Ovary (tissue), 9 donors: Measurements from ENCODE around the gene DYNC2LI1. TPM values are rescaled to one million over a fixed set of nuclear protein-coding genes. Genes with fewer than 3 reads are reported as not detected.

Experiments used
- DNase-seq, 5 donors: peaks; one replicate each; pipeline ENCODE4 v3.0.0-alpha.2; 2019 to 2020
- H3K27ac ChIP-seq, 2 donors: fragments of 200-600 bp; one replicate each; pipeline versions ENCODE4 v1.5.1 to v1.8.0; 2019 to 2022
- H3K27me3 ChIP-seq: fragments of 200-600 bp; one replicate; pipeline ENCODE4 v1.8.0; 2022
- H3K36me3 ChIP-seq: fragments of 200-600 bp; sonication (generic); one replicate; pipeline ENCODE4 v1.5.1; 2019
- H3K4me1 ChIP-seq: one replicate; pipeline ENCODE4 v1.8.1; 2013; ENCODE audit warnings: mild to moderate bottlenecking, moderate library complexity; ENCODE audit not compliant: insufficient read depth
- H3K4me3 ChIP-seq: fragments of 200-600 bp; sonication (generic); one replicate; pipeline ENCODE4 v1.5.1; 2017
- H3K9me3 ChIP-seq, 2 donors: fragments of 200-600 bp in 1 of 2; sonication (generic) in 1 of 2; one replicate each; pipeline versions ENCODE4 v1.5.1 to v1.8.1; 2013 to 2019; ENCODE audit warnings: mild to moderate bottlenecking in 1 of 2, moderate library complexity in 1 of 2
- EP300 ChIP-seq: sonication (generic); formaldehyde crosslinking; IDR thresholded peaks from one replicate; pipeline ENCODE4 v1.6.1; 2017; ENCODE audit warnings: antibody characterized with exemption
- POLR2A ChIP-seq: fragments of 450-650 bp; IDR thresholded peaks from one replicate; pipeline ENCODE4 v1.6.1; 2017; ENCODE audit warnings: antibody characterized with exemption, mild to moderate bottlenecking, moderate library complexity
- WGBS, 3 donors: extraction: QIAGEN DNeasy Blood & Tissue Kit in 1 of 3; methylation state at CpG; one replicate each; pipeline versions ENCODE4 v1.1.5 to v1.1.7; 2013 to 2017; 5-methylcytosine and 5-hydroxymethylcytosine counted together
- intact Hi-C, 4 donors: fragments of 100-400 bp; cut with DNase I; formaldehyde crosslinking; loops; one replicate each; pipeline versions ENCODE4 v1.11.0 to v1.15.1; 2022 to 2023
- polyA plus RNA-seq, 2 donors: library from polyadenylated mRNA; stranded (reverse); fragments of 200-250 nt in 1 of 2; fragments of 350-450 nt in 1 of 2; fragmentation: Illumina TruSeq in 1 of 2; extraction: RNeasy Lipid Tissue Mini Kit (QIAGEN cat#74804) in 1 of 2; gene quantifications; one replicate each; pipeline ENCODE4 v1.2.3, GENCODE V29; 2013 to 2014
- small RNA-seq: library from RNA; depleted of rRNA; stranded (forward); fragments of <200 nt; gene quantifications from one replicate; pipeline ENCODE3, GENCODE V24; 2016
- total RNA-seq, 7 donors: library from RNA; depleted of rRNA in 2 of 7; stranded (reverse); fragments of >200 nt in 2 of 7; fragmentation: NEBNext Ultra II Directional in 3 of 7; extraction: Animal tissue kit (Norgen Biotek cat#: 25700) in 3 of 7; gene quantifications; one replicate each; pipeline versions ENCODE4 v1.1.0 to v1.2.4, GENCODE V29; 2016 to 2023
- TF ChIP-seq, protein P1 (sequence below), 3 donors: fragments of 450-650 bp in 2 of 3; fragments of 200-600 bp in 1 of 3; IDR thresholded peaks; one replicate each; pipeline versions ENCODE4 v1.5.1 to v1.8.0; 2016 to 2022; ENCODE audit warnings: antibody characterized with exemption in 3 of 3, mild to moderate bottlenecking in 1 of 3
- donor health status: DM: no; HTN: no; CAD: no; lungs with moderate emphysema.
- donor health status: DM: no; HTN: no; CAD: no.
- donor health status: Bipolar disorder and iron deficiency.
- donor health status: DM: yes; HTN: yes; CAD: no.
- donor health status: DM: no; HTN: no; CAD: no.
- donor health status: DM: yes; HTN: yes; CAD: no.

The DYNC2LI1 gene
- total and polyA plus RNA-seq, 9 donors, result 18.1 to 54.3 (median 31.6) TPM

DNA sequence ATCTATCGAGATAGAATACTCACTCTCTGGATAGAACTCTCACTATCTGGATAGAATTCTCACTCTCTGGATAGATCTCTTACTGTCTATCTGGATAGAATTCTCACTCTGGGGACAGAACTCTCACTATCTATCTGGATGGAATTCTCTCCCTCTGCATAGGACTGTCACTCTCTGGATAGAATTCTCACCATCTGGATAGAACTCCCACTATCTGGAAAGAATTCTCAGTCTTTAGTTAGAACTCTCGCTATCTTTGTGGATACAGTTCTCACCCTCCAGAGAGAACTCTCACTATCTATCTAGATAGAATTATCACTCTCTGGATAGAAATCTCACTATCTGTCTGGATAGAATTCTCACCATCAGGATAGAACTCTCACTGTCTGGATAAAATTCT, 81.5 kb downstream of the DYNC2LI1 start:
- intact Hi-C loops, result no loop called here
- Histone ChIP-seq H3K4me3 (no peak overlapping the region), H3K27me3 (no peaks in the 10 kb centered on the region)

More for the DNA sequence above, 81.5 kb downstream of the DYNC2LI1 start:
- Histone ChIP-seq H3K9me3 (no peaks in the 10 kb centered on the region), H3K4me1 (no peaks in the 10 kb centered on the region), H3K27ac (no peak overlapping the region), H3K36me3 (no peaks in the 10 kb centered on the region)
- no peak for TF ChIP-seq EP300
- TF ChIP-seq POLR2A, result no peak
- TF ChIP-seq, protein P1, sequence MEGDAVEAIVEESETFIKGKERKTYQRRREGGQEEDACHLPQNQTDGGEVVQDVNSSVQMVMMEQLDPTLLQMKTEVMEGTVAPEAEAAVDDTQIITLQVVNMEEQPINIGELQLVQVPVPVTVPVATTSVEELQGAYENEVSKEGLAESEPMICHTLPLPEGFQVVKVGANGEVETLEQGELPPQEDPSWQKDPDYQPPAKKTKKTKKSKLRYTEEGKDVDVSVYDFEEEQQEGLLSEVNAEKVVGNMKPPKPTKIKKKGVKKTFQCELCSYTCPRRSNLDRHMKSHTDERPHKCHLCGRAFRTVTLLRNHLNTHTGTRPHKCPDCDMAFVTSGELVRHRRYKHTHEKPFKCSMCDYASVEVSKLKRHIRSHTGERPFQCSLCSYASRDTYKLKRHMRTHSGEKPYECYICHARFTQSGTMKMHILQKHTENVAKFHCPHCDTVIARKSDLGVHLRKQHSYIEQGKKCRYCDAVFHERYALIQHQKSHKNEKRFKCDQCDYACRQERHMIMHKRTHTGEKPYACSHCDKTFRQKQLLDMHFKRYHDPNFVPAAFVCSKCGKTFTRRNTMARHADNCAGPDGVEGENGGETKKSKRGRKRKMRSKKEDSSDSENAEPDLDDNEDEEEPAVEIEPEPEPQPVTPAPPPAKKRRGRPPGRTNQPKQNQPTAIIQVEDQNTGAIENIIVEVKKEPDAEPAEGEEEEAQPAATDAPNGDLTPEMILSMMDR (IDR thresholded peaks at IDR 0.05), result no peak
- WGBS, 3 donors, result 80 to 85% (median 84%) methylated on average over 2 of the region's 2 CpGs
- no peak for DNase-seq

Small RNA genes within 50 kb of the gene (small RNA-seq; reads per million reads assigned to genes)
- not detected for gene RN7SKP66

Other genes with a start within 250 kb of the DYNC2LI1 start
- 10 to 100 TPM; 24.8 to 46.8 (median 31.6) TPM for gene THADA, start 178.0 kb upstream of the DYNC2LI1 start, total RNA-seq
- 10 to 100 TPM; 14.0 to 20.5 TPM for gene THADA, start 178.0 kb upstream of the DYNC2LI1 start, polyA plus RNA-seq
- gene PLEKHH2, start 136.8 kb upstream of the DYNC2LI1 start, total RNA-seq, result 10 to 100 TPM; 26.4 to 66.5 (median 39.5) TPM
- 10 to 100 TPM; 15.8 to 25.9 TPM for gene PLEKHH2, start 136.8 kb upstream of the DYNC2LI1 start, polyA plus RNA-seq
- gene C1GALT1C1L, start 97.6 kb upstream of the DYNC2LI1 start, total RNA-seq, result 1 to 10 TPM in 3 of 7 donors, under 1 TPM in 2, not detected in 2; 0.64 to 1.6 (median 1.2) TPM
- 1 to 10 TPM; 1.2 to 1.3 TPM for gene C1GALT1C1L, start 97.6 kb upstream of the DYNC2LI1 start, polyA plus RNA-seq
- gene ABCG5, start 64.8 kb downstream of the DYNC2LI1 start, total RNA-seq, result under 1 TPM in 1 of 7 donors, not detected in 6; 0.10 TPM
- not detected for gene ABCG5, start 64.8 kb downstream of the DYNC2LI1 start, polyA plus RNA-seq
- under 1 TPM in 2 of 7 donors, not detected in 5; 0.05 to 0.08 TPM for gene ABCG8, start 64.9 kb downstream of the DYNC2LI1 start, total RNA-seq
- under 1 TPM in 1 of 2 donors, not detected in 1; 0.02 TPM for gene ABCG8, start 64.9 kb downstream of the DYNC2LI1 start, polyA plus RNA-seq
- 10 to 100 TPM; 45.4 to 74.9 (median 67.6) TPM for gene LRPPRC, start 221.9 kb downstream of the DYNC2LI1 start, total RNA-seq
- 10 to 100 TPM; 27.6 to 41.0 TPM for gene LRPPRC, start 221.9 kb downstream of the DYNC2LI1 start, polyA plus RNA-seq